ENCODE results near the gene HBA1. TPM values are rescaled to one million over a fixed set of nuclear protein-coding genes. Genes with fewer than 3 reads are reported as not detected.
"Not testable (repeated sequence)": the region's sequence is repeated elsewhere in the genome, so short reads cannot be mapped to it uniquely, and the experiment has no call there.

Gene HBA1
- polyA plus RNA-seq, 3 donors: 505 to 589 (median 544) TPM

GRCh38 chr16:193441-193840, 17.0 kb downstream of the HBA1 start:
- DNase-seq (ENCODE audit: low read depth in 3 of 3, low spot score in 2 of 3): no peak

DNA sequence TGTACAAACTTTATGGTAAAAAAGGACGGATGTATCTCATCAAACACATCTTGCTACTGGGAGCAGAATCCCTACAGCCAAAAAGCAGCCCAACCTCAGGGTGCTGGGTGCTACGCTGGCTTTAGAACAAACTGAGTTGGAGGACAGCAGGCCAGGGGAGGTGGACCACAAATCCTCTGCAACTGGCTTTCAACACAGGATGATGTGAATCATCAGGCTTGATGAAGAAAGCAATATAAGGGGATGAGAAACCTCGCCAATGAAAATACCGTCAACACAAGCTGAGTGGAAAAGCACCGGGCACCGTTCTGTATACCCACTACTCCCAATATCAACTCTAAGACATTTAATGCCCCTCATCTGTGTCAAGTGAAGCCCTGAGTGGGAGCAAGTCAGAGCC, 18.0 kb downstream of the HBA1 start:
- no peak for DNase-seq (ENCODE audit: low read depth in 3 of 3, low spot score in 2 of 3)

DNA sequence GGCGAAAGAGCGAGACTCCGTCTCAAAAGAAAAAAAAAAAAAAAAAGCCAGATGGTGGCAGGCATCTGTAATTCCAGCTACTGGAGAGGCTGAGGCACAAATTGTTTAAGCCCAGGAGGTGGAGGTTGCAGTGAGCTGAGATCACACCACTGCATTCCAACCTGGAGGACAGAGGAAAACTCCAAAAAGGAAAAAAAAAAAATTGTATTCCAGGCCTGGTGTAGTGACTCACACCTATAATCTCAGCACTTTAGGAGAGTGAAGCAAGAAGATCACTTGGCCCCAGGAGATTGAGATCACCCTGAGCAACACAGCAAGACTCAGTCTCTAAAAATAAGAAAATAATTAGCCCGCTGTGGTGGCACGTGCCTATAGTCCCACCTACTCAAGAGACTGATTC, 23.9 kb downstream of the HBA1 start:
- no peak for DNase-seq (ENCODE audit: low read depth in 3 of 3, low spot score in 2 of 3)

DNA sequence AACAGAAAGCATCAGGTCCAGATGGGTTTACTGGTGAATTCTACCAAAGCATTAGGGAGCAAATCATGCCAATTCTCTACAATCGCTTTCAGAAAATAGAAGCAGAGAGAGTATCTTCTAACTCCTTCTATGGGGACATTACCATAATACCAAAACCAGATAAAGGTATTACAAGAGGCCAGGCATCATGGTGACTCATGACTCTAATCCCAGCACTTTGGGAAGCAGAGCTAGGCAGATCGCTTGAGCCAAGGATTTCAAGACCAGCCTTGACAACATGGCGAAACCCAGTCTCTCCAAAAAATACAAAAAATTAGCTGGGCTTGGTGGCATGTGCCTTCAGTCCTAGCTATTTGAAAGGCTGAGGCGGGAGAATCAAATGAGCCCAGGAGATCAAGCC, 26.8 kb downstream of the HBA1 start:
- no peak for DNase-seq (ENCODE audit: low read depth in 3 of 3, low spot score in 2 of 3)

DNA sequence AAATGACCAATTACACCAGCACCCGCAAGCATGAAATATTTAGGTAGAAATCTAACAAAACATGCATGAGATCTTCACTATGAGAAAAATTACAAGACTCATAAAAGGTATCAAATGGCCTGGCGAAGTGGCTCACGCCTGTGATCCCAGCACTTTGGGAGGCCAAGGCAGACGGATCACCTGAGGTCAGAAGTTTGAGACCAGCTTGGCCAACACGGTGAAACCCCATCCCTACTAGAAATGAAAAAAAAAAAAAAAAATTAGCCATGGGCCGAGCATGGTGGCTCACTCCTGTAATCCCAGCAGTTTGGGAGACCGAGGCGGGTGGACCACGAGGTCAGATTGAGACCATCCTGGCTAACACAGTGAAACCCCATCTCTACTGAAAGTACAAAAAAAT, 27.6 kb downstream of the HBA1 start:
- not testable (repeated sequence) for DNase-seq (ENCODE audit: low read depth in 3 of 3, low spot score in 2 of 3)

- DNase-seq (ENCODE audit: low read depth in 3 of 3, low spot score in 2 of 3): not testable (repeated sequence)
These were observed 32.9 kb downstream of the HBA1 start for GRCh38 chr16:209359-209758.

DNA sequence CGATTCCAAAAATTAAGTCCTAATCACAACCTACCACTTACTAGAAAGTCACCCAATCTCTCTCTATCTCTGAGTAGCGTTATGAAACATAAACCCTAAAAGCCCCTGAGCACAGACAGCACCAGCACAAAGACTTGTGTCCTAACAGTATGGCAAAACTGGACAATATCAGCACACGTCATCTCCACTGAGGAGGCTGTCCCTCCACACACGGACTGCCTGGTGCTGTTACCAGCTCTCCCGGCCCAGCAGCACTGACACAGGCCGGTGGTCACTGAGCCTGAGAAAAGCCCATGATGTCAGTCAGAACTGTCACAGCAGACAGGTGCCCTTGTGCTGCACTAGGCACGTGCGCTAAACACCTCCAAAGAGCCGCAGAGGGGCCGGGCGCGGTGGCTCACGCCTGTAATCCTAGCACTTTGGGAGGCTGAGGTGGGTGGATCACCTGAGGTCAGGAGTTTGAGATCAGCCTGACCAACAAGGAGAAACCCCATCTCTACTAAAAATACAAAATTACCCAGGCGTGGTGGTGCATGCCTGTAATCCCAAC, 35.2 kb downstream of the HBA1 start:
- not testable (repeated sequence) for DNase-seq (ENCODE audit: low read depth in 3 of 3, low spot score in 2 of 3)

GRCh38 chr16:212999-213398, 36.5 kb downstream of the HBA1 start:
- DNase-seq (ENCODE audit: low read depth in 3 of 3, low spot score in 2 of 3): no peak

- no peak for DNase-seq (ENCODE audit: low read depth in 3 of 3, low spot score in 2 of 3)
These were observed 43.5 kb downstream of the HBA1 start for GRCh38 chr16:220021-220420.

Other genes starting within 250 kb of the HBA1 start
- gene POLR3K, start 123.1 kb upstream of the HBA1 start, polyA plus RNA-seq (ENCODE audit: insufficient read length in 3 of 3): 10 to 100 TPM; 14.7 to 16.5 (median 15.1) TPM
- gene SNRNP25, start 122.9 kb upstream of the HBA1 start, polyA plus RNA-seq (ENCODE audit: insufficient read length in 3 of 3): 10 to 100 TPM; 40.0 to 54.0 (median 45.0) TPM
- 10 to 100 TPM; 20.1 to 20.8 (median 20.7) TPM for gene RHBDF1, start 104.0 kb upstream of the HBA1 start, polyA plus RNA-seq (ENCODE audit: insufficient read length in 3 of 3)
- 10 to 100 TPM; 16.0 to 19.4 (median 16.1) TPM for gene MPG, start 98.5 kb upstream of the HBA1 start, polyA plus RNA-seq (ENCODE audit: insufficient read length in 3 of 3)
- gene NPRL3, start 38.0 kb upstream of the HBA1 start, polyA plus RNA-seq (ENCODE audit: insufficient read length in 3 of 3): 10 to 100 TPM; 24.8 to 29.8 (median 24.9) TPM
- gene HBZ, start 24.0 kb upstream of the HBA1 start, polyA plus RNA-seq (ENCODE audit: insufficient read length in 3 of 3): 1 to 10 TPM in 2 of 3 donors, under 1 TPM in 1; 0.98 to 3.1 (median 1.1) TPM
- gene HBM, start 10.7 kb upstream of the HBA1 start, polyA plus RNA-seq (ENCODE audit: insufficient read length in 3 of 3): 1 to 10 TPM; 1.7 to 4.0 (median 3.5) TPM
- gene HBA2, start 3.8 kb upstream of the HBA1 start, polyA plus RNA-seq (ENCODE audit: insufficient read length in 3 of 3): 100 to 1,000 TPM; 754 to 948 (median 905) TPM
- under 1 TPM; 0.31 to 0.67 (median 0.39) TPM for gene HBQ1, start 3.8 kb downstream of the HBA1 start, polyA plus RNA-seq (ENCODE audit: insufficient read length in 3 of 3)
- 100 to 1,000 TPM; 103 to 129 (median 117) TPM for gene LUC7L, start 52.8 kb downstream of the HBA1 start, polyA plus RNA-seq (ENCODE audit: insufficient read length in 3 of 3)
- gene FAM234A, start 58.1 kb downstream of the HBA1 start, polyA plus RNA-seq (ENCODE audit: insufficient read length in 3 of 3): 10 to 100 TPM; 64.6 to 77.8 (median 64.6) TPM
- gene RGS11, start 99.3 kb downstream of the HBA1 start, polyA plus RNA-seq (ENCODE audit: insufficient read length in 3 of 3): 1 to 10 TPM in 2 of 3 donors, under 1 TPM in 1; 0.44 to 1.1 (median 1.0) TPM
- 1 to 10 TPM; 1.5 to 2.6 (median 2.5) TPM for gene ARHGDIG, start 103.9 kb downstream of the HBA1 start, polyA plus RNA-seq (ENCODE audit: insufficient read length in 3 of 3)
- 1 to 10 TPM in 2 of 3 donors, under 1 TPM in 1; 0.49 to 1.4 (median 1.1) TPM for gene PDIA2, start 106.5 kb downstream of the HBA1 start, polyA plus RNA-seq (ENCODE audit: insufficient read length in 3 of 3)
- gene AXIN1, start 176.0 kb downstream of the HBA1 start, polyA plus RNA-seq (ENCODE audit: insufficient read length in 3 of 3): 10 to 100 TPM; 15.2 to 17.0 (median 15.5) TPM
- 10 to 100 TPM; 58.9 to 70.6 (median 61.9) TPM for gene MRPL28, start 193.9 kb downstream of the HBA1 start, polyA plus RNA-seq (ENCODE audit: insufficient read length in 3 of 3)
- gene PGAP6, start 205.3 kb downstream of the HBA1 start, polyA plus RNA-seq (ENCODE audit: insufficient read length in 3 of 3): 10 to 100 TPM; 53.9 to 75.4 (median 66.1) TPM
- gene NME4, start 220.5 kb downstream of the HBA1 start, polyA plus RNA-seq (ENCODE audit: insufficient read length in 3 of 3): 100 to 1,000 TPM in 2 of 3 donors, 10 to 100 TPM in 1; 95.3 to 124 (median 109) TPM
- gene DECR2, start 225.2 kb downstream of the HBA1 start, polyA plus RNA-seq (ENCODE audit: insufficient read length in 3 of 3): 10 to 100 TPM; 15.7 to 28.3 (median 21.6) TPM
- gene RAB11FIP3, start 249.0 kb downstream of the HBA1 start, polyA plus RNA-seq (ENCODE audit: insufficient read length in 3 of 3): 10 to 100 TPM; 65.2 to 95.2 (median 81.0) TPM